GM12878 (cell line): Measurements from ENCODE around the gene MYLK3. TPM values are rescaled to one million over a fixed set of nuclear protein-coding genes. Genes with fewer than 3 reads are reported as not detected.

Experiments used
- ATAC-seq: fragments of 200-7000 bp; cut with Tn5 transposase; 3 replicates; pipeline ENCODE4 v1.9.1; 2020; ENCODE audit warnings: mild to moderate bottlenecking, moderate library complexity
- BruUV-seq: library from RNA; stranded (reverse); fragments of 400-500 nt; replicated peaks from 2 replicates; lab custom pipeline; 2021; lab: Mats Ljungman, UMichigan
- CTCF ChIA-PET: fragments of 300-600 bp; sonication (Branson Sonifier 250); formaldehyde crosslinking; extraction: SDS; loops from one replicate; lab custom pipeline; 2021; ENCODE audit warnings: inconsistent platforms; lab: Yijun Ruan, JAX
- POLR2A ChIA-PET: fragments of 350-600 bp; formaldehyde crosslinking; extraction: SDS; loops from one replicate; lab custom pipeline; 2021; ENCODE audit warnings: inconsistent platforms; lab: Charles Lee
- RAD21 ChIA-PET: fragments of 300-600 bp; sonication (Branson Sonifier 250); formaldehyde crosslinking; loops from one replicate; lab custom pipeline; 2023; ENCODE audit warnings: antibody characterized with exemption; ENCODE audit not compliant: unreplicated experiment; lab: Charles Lee
- SMC1A ChIA-PET: fragments of 300-600 bp; sonication (Branson Sonifier 250); formaldehyde crosslinking; loops from one replicate; lab custom pipeline; 2023; ENCODE audit not compliant: unreplicated experiment, uncharacterized antibody; lab: Charles Lee
- DNase-seq: peaks from one replicate; pipeline ENCODE4 v3.0.0-alpha.2; 2011; ENCODE audit warnings: low read depth, low spot score
- FAIRE-seq: peaks from 3 replicates; lab custom pipeline; 2011; peaks lifted over from hg19 to GRCh38; lab: Jason Lieb, UNC
- H2AFZ ChIP-seq: 2 replicates; pipeline ENCODE4 v1.6.0; 2011; ENCODE audit warnings: low read depth, low read length, control low read depth; ENCODE audit not compliant: control insufficient read depth
- H3K27ac ChIP-seq: 2 replicates; pipeline ENCODE4 v1.5.1; 2011; ENCODE audit warnings: control low read depth; ENCODE audit not compliant: control insufficient read depth, insufficient read depth
- H3K27me3 ChIP-seq, 2 experiments: replicated peaks in 1 of 2; 2 replicates each; pipeline versions ENCODE4 v1.6.0 to v1.6.1; 2011; ENCODE audit warnings: low read length in 1 of 2; ENCODE audit not compliant: control insufficient read depth in 2 of 2, insufficient read depth in 2 of 2
- H3K36me3 ChIP-seq, 2 experiments: 2 replicates each; pipeline ENCODE4 v1.5.1; 2011; ENCODE audit warnings: low read length in 1 of 2; ENCODE audit not compliant: control insufficient read depth in 2 of 2, insufficient read depth in 2 of 2
- H3K4me1 ChIP-seq: 2 replicates; pipeline ENCODE4 v1.6.1; 2011; ENCODE audit warnings: mild to moderate bottlenecking, low read length, moderate library complexity, mixed read lengths; ENCODE audit not compliant: control insufficient read depth, insufficient read depth
- H3K4me2 ChIP-seq: 2 replicates; pipeline ENCODE4 v1.6.0; 2011; ENCODE audit warnings: control low read depth; ENCODE audit not compliant: control insufficient read depth, insufficient read depth
- H3K4me3 ChIP-seq: fragments of 200-600 bp; sonication (generic); 2 replicates; pipeline ENCODE4 v1.5.1; 2016
- H3K79me2 ChIP-seq: 2 replicates; pipeline ENCODE4 v1.6.0; 2011; ENCODE audit warnings: low read length; ENCODE audit not compliant: control insufficient read depth, insufficient read depth
- H3K9ac ChIP-seq: 2 replicates; pipeline ENCODE4 v1.8.0; 2011; ENCODE audit warnings: low read length, control low read depth, mixed read lengths; ENCODE audit not compliant: control insufficient read depth, insufficient read depth
- H3K9me3 ChIP-seq: replicated peaks from 3 replicates; pipeline ENCODE4 v1.5.1; 2011; ENCODE audit warnings: mild to moderate bottlenecking, low read length; ENCODE audit not compliant: control insufficient read depth, insufficient read depth
- H4K20me1 ChIP-seq: 2 replicates; pipeline ENCODE4 v1.6.0; 2011; ENCODE audit not compliant: control insufficient read depth, insufficient read depth
- BCL11A ChIP-seq: IDR thresholded peaks from 2 replicates; pipeline ENCODE4 v1.6.1; 2011; ENCODE audit warnings: low read depth, low read length
- CUX1 ChIP-seq: IDR thresholded peaks from 2 replicates; pipeline ENCODE4 v1.6.1; 2012; ENCODE audit warnings: improper control_type of control experiment, low read depth, low read length; ENCODE audit not compliant: insufficient replicate concordance
- IRF4 ChIP-seq: IDR thresholded peaks from 2 replicates; pipeline ENCODE4 v1.6.1; 2011; ENCODE audit warnings: low read depth, low read length
- NKRF ChIP-seq: fragments of 450-650 bp; conservative IDR thresholded peaks from 2 replicates; pipeline ENCODE4 v1.6.1; 2017; ENCODE audit warnings: mild to moderate bottlenecking, moderate library complexity
- NRF1 ChIP-seq: conservative IDR thresholded peaks from 2 replicates; pipeline ENCODE4 v1.6.1; 2011; ENCODE audit warnings: mild to moderate bottlenecking, low read depth, low read length, improper control_type of control experiment
- PAX8 ChIP-seq: fragments of 450-650 bp; IDR thresholded peaks from 2 replicates; pipeline ENCODE4 v1.6.1; 2017; ENCODE audit warnings: mild to moderate bottlenecking, moderate library complexity
- POLR2AphosphoS5 ChIP-seq: IDR thresholded peaks from 2 replicates; pipeline ENCODE4 v1.6.1; 2011; ENCODE audit warnings: mild to moderate bottlenecking, low read length, inconsistent platforms
- TAF1 ChIP-seq: IDR thresholded peaks from 2 replicates; pipeline ENCODE4 v1.6.1; 2011; ENCODE audit warnings: mild to moderate bottlenecking, low read depth, low read length, borderline replicate concordance
- TARDBP ChIP-seq: IDR thresholded peaks from 2 replicates; pipeline ENCODE4 v1.6.1; 2016; ENCODE audit warnings: borderline replicate concordance
- TCF12 ChIP-seq: IDR thresholded peaks from 2 replicates; pipeline ENCODE4 v1.6.1; 2011; ENCODE audit warnings: low read depth, mild to moderate bottlenecking, low read length
- WGBS: methylation state at CpG from one replicate; pipeline ENCODE4 v1.1.6; 2016; ENCODE audit warnings: low lambda C conversion rate; ENCODE audit not compliant: insufficient replicate concordance, insufficient coverage; ENCODE audit errors: missing lambda C conversion rate; 5-methylcytosine and 5-hydroxymethylcytosine counted together
- in situ Hi-C: fragments of 300-500 bp; cut with MboI; formaldehyde crosslinking; loops from 9 replicates; pipeline ENCODE4 v1.14.3; 2018; ENCODE audit warnings: mixed read lengths
- intact Hi-C: fragments of 100-400 bp; cut with micrococcal nuclease; formaldehyde crosslinking; loops from one replicate; pipeline ENCODE4 v1.14.2; 2022; ENCODE audit not compliant: unreplicated experiment
- polyA plus RNA-seq, 11 experiments: library from polyadenylated mRNA; depleted of rRNA in 4 of 11; unstranded in 6 of 11; stranded (reverse) in 5 of 11; fragments of >200 nt; fragmentation: Nextera tagmentation in 4 of 11; fragmentation: Illumina TruSeq in 1 of 11; extraction: Ambion mirVana in 4 of 11; extraction: Trizol in 1 of 11; gene quantifications; 1 replicate in 1 of 11; 2 replicates in 10 of 11; pipeline versions ENCODE4 v1.2.1 to v1.2.3, GENCODE V29; 2011 to 2016; ENCODE audit warnings: inconsistent platforms in 2 of 11, missing spikeins in 2 of 11, low read depth in 1 of 11
- total RNA-seq, 4 experiments: library from RNA; depleted of rRNA in 3 of 4; stranded (reverse); fragments of >200 nt in 3 of 4; fragmentation: Illumina TruSeq in 1 of 4; extraction: Trizol in 1 of 4; gene quantifications; 2 replicates each; pipeline versions ENCODE4 v1.2.1 to v1.2.3, GENCODE V29; 2013 to 2021

Gene MYLK3
- total and polyA plus RNA-seq, 10 of the 15 experiments (the other 5 are each of a cell fraction or from before 2014, with no cell fraction given) = 0.02 to 0.46 (median 0.17) TPM

- CTCF ChIA-PET = interaction anchor here (1.6 kb wide), 1 partner anchor 8 kb away, joined by 3 read pairs; no protein-coding TSS in a partner anchor
- Histone ChIP-seq H3K4me2 (no peak overlapping the region), H2AFZ (no peak overlapping the region)
These were observed 34.5 kb downstream of the MYLK3 start for GRCh38 chr16:46713634-46714033.

More at GRCh38 chr16:46713634-46714033, 34.5 kb downstream of the MYLK3 start:
- Histone ChIP-seq H3K36me3 (no peaks in the 10 kb centered on the region), H3K9ac (no peak overlapping the region), H3K4me1 (peaks cover 10% of the 10 kb centered on the region), H3K9me3 (no peaks in the 10 kb centered on the region), H3K27ac (no peak overlapping the region), H3K4me3 (no peak overlapping the region), H4K20me1 (no peaks in the 10 kb centered on the region), H3K27me3 (no peaks in the 10 kb centered on the region), H3K79me2 (no peaks in the 10 kb centered on the region)
- DNase-seq (no peak), FAIRE-seq (no peak), ATAC-seq (no peak)
- intact Hi-C loops (no loop called here), in situ Hi-C loops (no loop called here)
- POLR2A ChIA-PET = no interaction called here
- WGBS = 76% methylated on average over 3 of the region's 3 CpGs
- TF ChIP-seq TAF1 = no peak
- no peak for TF ChIP-seq TARDBP
- TF ChIP-seq CUX1 = no peak
- TF ChIP-seq IRF4 = no peak
- TF ChIP-seq NKRF = no peak
- TF ChIP-seq NRF1 = no peak
- no peak for TF ChIP-seq POLR2AphosphoS5
- TF ChIP-seq BCL11A = no peak
- no peak for TF ChIP-seq TCF12
- no peak for TF ChIP-seq PAX8
- no TSS peak for BruUV-seq
- SMC1A ChIA-PET = interaction anchor here (1.1 kb wide), 1 partner anchor 8 kb away, joined by 4 read pairs; no protein-coding TSS in a partner anchor
- RAD21 ChIA-PET = no interaction called here
